ENCODE data around the gene RANBP2. TPM values are rescaled to one million over a fixed set of nuclear protein-coding genes. Genes with fewer than 3 reads are reported as not detected.

Gene RANBP2
- total and polyA plus RNA-seq, 10 of the 15 experiments (the other 5 are each of a cell fraction or from before 2014, with no cell fraction given): 9.0 to 81.7 (median 28.3) TPM

DNA sequence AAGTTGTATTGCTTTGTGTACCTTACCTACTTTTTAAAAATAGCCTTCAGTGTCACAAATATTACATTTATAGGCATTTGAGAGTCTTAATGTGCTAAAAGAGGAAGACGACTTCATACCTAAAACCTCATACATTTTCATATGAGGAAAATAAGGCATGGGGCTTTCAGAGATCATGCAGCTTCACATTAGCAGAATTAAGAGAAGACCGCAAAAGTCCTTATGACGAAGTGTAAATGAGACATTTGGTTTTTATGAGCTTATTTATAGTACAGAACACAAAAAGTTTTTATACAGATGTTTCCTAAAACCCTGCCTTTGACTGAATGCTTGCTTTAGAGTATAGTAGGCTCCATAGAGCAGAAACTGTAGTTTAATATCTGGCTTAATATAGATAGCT lies 57.2 kb downstream of the RANBP2 start (continued):
- TF ChIP-seq MEF2B (IDR thresholded peaks at IDR 0.05; ENCODE audit: partially characterized antibody, poor library complexity, severe bottlenecking) (peak; percentile 99), POLR2AphosphoS5 (IDR thresholded peaks at IDR 0.05; ENCODE audit: low read length) (no peak), HDGF (IDR thresholded peaks at IDR 0.05) (no peak), HDAC2 (IDR thresholded peaks at IDR 0.05) (no peak), RUNX3 (IDR thresholded peaks at IDR 0.05; ENCODE audit: low read length) (peak; percentile 99), PML (IDR thresholded peaks at IDR 0.05; ENCODE audit: low read length) (peak; percentile 49; the same call in 1 of the 2 replicates), HDAC6 (IDR thresholded peaks at IDR 0.05; ENCODE audit: unreplicated experiment) (no peak), BMI1 (IDR thresholded peaks at IDR 0.05; ENCODE audit: borderline replicate concordance) (no peak; the same call in 1 of the 2 replicates), SRF (IDR thresholded peaks at IDR 0.05; ENCODE audit: low read depth in 2 of 2, low read length in 2 of 2) (no peak; a peak in 1 of 4 replicates), MEF2A (IDR thresholded peaks at IDR 0.05; ENCODE audit: insufficient read depth, low read depth, low read length) (peak; percentile 99), ETV6 (conservative IDR thresholded peaks at IDR 0.05 in 1 of 2, IDR thresholded peaks at IDR 0.05 in 1 of 2; ENCODE audit: borderline replicate concordance in 1 of 2, low read depth in 1 of 2) (peak in 1 of 2 experiments; percentile 18; a peak in 1 of 4 replicates), WRNIP1 (IDR thresholded peaks at IDR 0.05; ENCODE audit: borderline replicate concordance, low read depth, low read length) (no peak), NBN (IDR thresholded peaks at IDR 0.05) (peak; percentile 90), TARDBP (IDR thresholded peaks at IDR 0.05; ENCODE audit: borderline replicate concordance) (no peak), HCFC1 (IDR thresholded peaks at IDR 0.05; ENCODE audit: low read length) (no peak), KLF5 (IDR thresholded peaks at IDR 0.05; ENCODE audit: partially characterized antibody) (no peak), RAD21 (IDR thresholded peaks at IDR 0.05; ENCODE audit: insufficient read depth, low read depth, low read length) (no peak), PAX5 (IDR thresholded peaks at IDR 0.05; ENCODE audit: borderline replicate concordance, low read depth, low read length) (peak; percentile 44; the same call in 1 of the 2 replicates), TAF1 (IDR thresholded peaks at IDR 0.05; ENCODE audit: borderline replicate concordance, low read depth, low read length) (no peak), YY1 (IDR thresholded peaks at IDR 0.05; ENCODE audit: low read depth, low read length) (no peak), SMC3 (IDR thresholded peaks at IDR 0.05; ENCODE audit: borderline replicate concordance, low read length) (no peak), EGR1 (IDR thresholded peaks at IDR 0.05; ENCODE audit: borderline replicate concordance in 1 of 2, low read depth in 2 of 2, low read length in 2 of 2) (no peak), SP1 (IDR thresholded peaks at IDR 0.05; ENCODE audit: low read depth, low read length) (no peak), RELA (IDR thresholded peaks at IDR 0.05; ENCODE audit: borderline replicate concordance, partially characterized antibody) (no peak)
- TF ChIP-seq, protein P1, sequence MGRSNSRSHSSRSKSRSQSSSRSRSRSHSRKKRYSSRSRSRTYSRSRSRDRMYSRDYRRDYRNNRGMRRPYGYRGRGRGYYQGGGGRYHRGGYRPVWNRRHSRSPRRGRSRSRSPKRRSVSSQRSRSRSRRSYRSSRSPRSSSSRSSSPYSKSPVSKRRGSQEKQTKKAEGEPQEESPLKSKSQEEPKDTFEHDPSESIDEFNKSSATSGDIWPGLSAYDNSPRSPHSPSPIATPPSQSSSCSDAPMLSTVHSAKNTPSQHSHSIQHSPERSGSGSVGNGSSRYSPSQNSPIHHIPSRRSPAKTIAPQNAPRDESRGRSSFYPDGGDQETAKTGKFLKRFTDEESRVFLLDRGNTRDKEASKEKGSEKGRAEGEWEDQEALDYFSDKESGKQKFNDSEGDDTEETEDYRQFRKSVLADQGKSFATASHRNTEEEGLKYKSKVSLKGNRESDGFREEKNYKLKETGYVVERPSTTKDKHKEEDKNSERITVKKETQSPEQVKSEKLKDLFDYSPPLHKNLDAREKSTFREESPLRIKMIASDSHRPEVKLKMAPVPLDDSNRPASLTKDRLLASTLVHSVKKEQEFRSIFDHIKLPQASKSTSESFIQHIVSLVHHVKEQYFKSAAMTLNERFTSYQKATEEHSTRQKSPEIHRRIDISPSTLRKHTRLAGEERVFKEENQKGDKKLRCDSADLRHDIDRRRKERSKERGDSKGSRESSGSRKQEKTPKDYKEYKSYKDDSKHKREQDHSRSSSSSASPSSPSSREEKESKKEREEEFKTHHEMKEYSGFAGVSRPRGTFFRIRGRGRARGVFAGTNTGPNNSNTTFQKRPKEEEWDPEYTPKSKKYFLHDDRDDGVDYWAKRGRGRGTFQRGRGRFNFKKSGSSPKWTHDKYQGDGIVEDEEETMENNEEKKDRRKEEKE (IDR thresholded peaks at IDR 0.05): no peak
- TF ChIP-seq, protein P2, sequence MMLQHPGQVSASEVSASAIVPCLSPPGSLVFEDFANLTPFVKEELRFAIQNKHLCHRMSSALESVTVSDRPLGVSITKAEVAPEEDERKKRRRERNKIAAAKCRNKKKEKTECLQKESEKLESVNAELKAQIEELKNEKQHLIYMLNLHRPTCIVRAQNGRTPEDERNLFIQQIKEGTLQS (IDR thresholded peaks at IDR 0.05; ENCODE audit: borderline replicate concordance, extremely low read depth, low read depth, low read length): no peak
- TF ChIP-seq, protein P3, sequence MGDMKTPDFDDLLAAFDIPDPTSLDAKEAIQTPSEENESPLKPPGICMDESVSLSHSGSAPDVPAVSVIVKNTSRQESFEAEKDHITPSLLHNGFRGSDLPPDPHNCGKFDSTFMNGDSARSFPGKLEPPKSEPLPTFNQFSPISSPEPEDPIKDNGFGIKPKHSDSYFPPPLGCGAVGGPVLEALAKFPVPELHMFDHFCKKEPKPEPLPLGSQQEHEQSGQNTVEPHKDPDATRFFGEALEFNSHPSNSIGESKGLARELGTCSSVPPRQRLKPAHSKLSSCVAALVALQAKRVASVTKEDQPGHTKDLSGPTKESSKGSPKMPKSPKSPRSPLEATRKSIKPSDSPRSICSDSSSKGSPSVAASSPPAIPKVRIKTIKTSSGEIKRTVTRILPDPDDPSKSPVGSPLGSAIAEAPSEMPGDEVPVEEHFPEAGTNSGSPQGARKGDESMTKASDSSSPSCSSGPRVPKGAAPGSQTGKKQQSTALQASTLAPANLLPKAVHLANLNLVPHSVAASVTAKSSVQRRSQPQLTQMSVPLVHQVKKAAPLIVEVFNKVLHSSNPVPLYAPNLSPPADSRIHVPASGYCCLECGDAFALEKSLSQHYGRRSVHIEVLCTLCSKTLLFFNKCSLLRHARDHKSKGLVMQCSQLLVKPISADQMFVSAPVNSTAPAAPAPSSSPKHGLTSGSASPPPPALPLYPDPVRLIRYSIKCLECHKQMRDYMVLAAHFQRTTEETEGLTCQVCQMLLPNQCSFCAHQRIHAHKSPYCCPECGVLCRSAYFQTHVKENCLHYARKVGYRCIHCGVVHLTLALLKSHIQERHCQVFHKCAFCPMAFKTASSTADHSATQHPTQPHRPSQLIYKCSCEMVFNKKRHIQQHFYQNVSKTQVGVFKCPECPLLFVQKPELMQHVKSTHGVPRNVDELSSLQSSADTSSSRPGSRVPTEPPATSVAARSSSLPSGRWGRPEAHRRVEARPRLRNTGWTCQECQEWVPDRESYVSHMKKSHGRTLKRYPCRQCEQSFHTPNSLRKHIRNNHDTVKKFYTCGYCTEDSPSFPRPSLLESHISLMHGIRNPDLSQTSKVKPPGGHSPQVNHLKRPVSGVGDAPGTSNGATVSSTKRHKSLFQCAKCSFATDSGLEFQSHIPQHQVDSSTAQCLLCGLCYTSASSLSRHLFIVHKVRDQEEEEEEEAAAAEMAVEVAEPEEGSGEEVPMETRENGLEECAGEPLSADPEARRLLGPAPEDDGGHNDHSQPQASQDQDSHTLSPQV (IDR thresholded peaks at IDR 0.05): peak; percentile 90

Measured in GM12878 (cell line).